Activated B cell treated with CpG ODN at 0.5 μM for 24 hours (primary cell): ENCODE data around the gene FAAP20. TPM values are rescaled to one million over a fixed set of nuclear protein-coding genes. Genes with fewer than 3 reads are reported as not detected.

Experiments used
- ATAC-seq: fragments of 200-7000 bp; cut with Tn5 transposase; one replicate; pipeline ENCODE4 v1.10.0; 2021; ENCODE audit warnings: low read depth, mild to moderate bottlenecking, moderate library complexity
- CTCF ChIA-PET: fragments of 350-600 bp; sonication (Branson Sonifier 250); formaldehyde crosslinking; loops from one replicate; lab custom pipeline; 2021; ENCODE audit warnings: antibody characterized with exemption; lab: Charles Lee
- POLR2A ChIA-PET: fragments of 350-600 bp; sonication (Branson Sonifier 250); formaldehyde crosslinking; loops from one replicate; lab custom pipeline; 2021; ENCODE audit warnings: antibody characterized with exemption; lab: Charles Lee
- DNase-seq: peaks from one replicate; pipeline ENCODE4 v3.0.0; 2022
- H3K27ac Mint-ChIP-seq: one replicate; pipeline ENCODE4 v1.8.0; 2020; ENCODE audit warnings: mixed read lengths
- H3K27me3 Mint-ChIP-seq: one replicate; pipeline ENCODE4 v1.8.0; 2021; ENCODE audit warnings: mixed read lengths
- H3K36me3 Mint-ChIP-seq: one replicate; pipeline ENCODE4 v1.8.0; 2021; ENCODE audit warnings: low read depth, mixed read lengths
- H3K4me1 Mint-ChIP-seq: one replicate; pipeline ENCODE4 v1.8.0; 2021; ENCODE audit warnings: mixed read lengths
- H3K4me3 Mint-ChIP-seq: one replicate; pipeline ENCODE4 v1.8.0; 2020; ENCODE audit warnings: mild to moderate bottlenecking, mixed read lengths
- H3K9me3 Mint-ChIP-seq: one replicate; pipeline ENCODE4 v1.8.0; 2020; ENCODE audit warnings: mixed read lengths
- CTCF ChIP-seq: fragments of 200-600 bp; IDR thresholded peaks from one replicate; pipeline ENCODE4 v1.8.0; 2022; ENCODE audit warnings: antibody characterized with exemption, mild to moderate bottlenecking
- intact Hi-C: fragments of 100-400 bp; cut with micrococcal nuclease; formaldehyde crosslinking; loops from one replicate; pipeline ENCODE4 v1.15.1; 2024
- total RNA-seq: library from RNA; stranded (reverse); gene quantifications from 2 replicates; pipeline ENCODE4 v1.2.3, GENCODE V29; 2022

Gene FAAP20
- total RNA-seq, 1 donor from 2014 or later, result 73.7 TPM

DNA sequence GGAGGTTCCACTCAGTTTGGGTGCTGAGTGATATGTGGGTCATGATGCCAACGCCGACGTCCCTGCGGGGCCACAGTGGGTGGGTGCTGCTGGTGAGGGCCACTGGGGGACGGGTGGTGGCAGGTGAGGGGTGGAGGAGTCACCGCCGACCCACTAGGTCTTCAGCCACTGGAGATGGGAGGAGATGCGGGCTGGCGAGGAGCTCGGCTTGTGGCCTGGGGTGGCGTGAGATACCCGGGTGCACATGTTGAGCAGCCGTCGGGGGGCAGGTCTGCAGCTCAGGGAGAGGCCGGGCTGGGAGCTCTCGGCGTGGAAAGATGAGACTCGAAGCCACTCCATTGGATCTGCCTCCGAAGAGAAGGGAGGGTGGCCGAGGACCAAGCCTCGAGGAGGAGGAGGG lies 40.5 kb downstream of the FAAP20 start:
- no peak for ATAC-seq
- H3K36me3 Mint-ChIP-seq, result peaks cover 60% of the 10 kb centered on the region
- CTCF ChIA-PET, result no interaction called here
- intact Hi-C loops, result no loop called here
- H3K4me1 Mint-ChIP-seq, result no peaks in the 10 kb centered on the region
- no peak overlapping the region for H3K4me3 Mint-ChIP-seq
- DNase-seq, result no peak
- no peak for TF ChIP-seq CTCF
- no peak overlapping the region for H3K27ac Mint-ChIP-seq
- H3K27me3 Mint-ChIP-seq, result no peaks in the 10 kb centered on the region
- no peaks in the 10 kb centered on the region for H3K9me3 Mint-ChIP-seq
- POLR2A ChIA-PET, result no interaction called here

GRCh38 chr1:2152954-2153353 lies 41.6 kb downstream of the FAAP20 start:
- POLR2A ChIA-PET, result no interaction called here
- intact Hi-C loops, result no loop called here
- TF ChIP-seq CTCF, result no peak
- Mint-ChIP-seq H3K4me1 (no peaks in the 10 kb centered on the region), H3K9me3 (no peaks in the 10 kb centered on the region), H3K4me3 (no peak overlapping the region), H3K27me3 (no peaks in the 10 kb centered on the region), H3K27ac (no peak overlapping the region), H3K36me3 (peaks cover 55% of the 10 kb centered on the region)
- ATAC-seq, result no peak
- no peak for DNase-seq
- CTCF ChIA-PET, result no interaction called here

DNA sequence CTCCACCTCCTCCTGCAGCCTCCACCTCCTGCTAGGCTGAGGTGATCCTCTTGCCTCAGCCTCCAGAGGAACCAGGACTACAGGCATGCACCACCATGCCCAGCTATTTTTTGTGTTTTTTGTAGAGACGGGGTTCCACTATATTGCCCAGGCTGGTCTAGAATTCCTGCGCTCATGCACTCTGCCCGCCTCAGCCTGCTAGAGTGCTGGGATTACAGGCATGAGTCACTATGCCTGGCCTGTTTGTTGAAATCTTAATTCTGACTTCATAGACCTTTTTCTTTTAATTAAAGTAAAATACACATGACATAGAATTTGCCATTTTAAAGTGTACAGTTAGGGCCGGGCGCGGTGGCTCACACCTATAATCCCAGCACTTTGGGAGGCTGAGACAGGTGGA lies 42.7 kb downstream of the FAAP20 start:
- ChIA-PET CTCF (no interaction called here), POLR2A (no interaction called here)
- Mint-ChIP-seq H3K4me3 (no peak overlapping the region), H3K4me1 (no peaks in the 10 kb centered on the region), H3K9me3 (no peaks in the 10 kb centered on the region), H3K27ac (no peak overlapping the region), H3K27me3 (no peaks in the 10 kb centered on the region), H3K36me3 (peaks cover 50% of the 10 kb centered on the region)
- no peak for DNase-seq
- intact Hi-C loops, result no loop called here
- no peak for TF ChIP-seq CTCF
- ATAC-seq, result no peak

- intact Hi-C loops, result no loop called here
- Mint-ChIP-seq H3K27me3 (no peaks in the 10 kb centered on the region), H3K9me3 (no peaks in the 10 kb centered on the region), H3K36me3 (peaks cover 44% of the 10 kb centered on the region), H3K4me1 (no peaks in the 10 kb centered on the region), H3K4me3 (no peak overlapping the region), H3K27ac (no peak overlapping the region)
- ChIA-PET CTCF (interaction anchor here (1.2 kb wide), 1 partner anchor 12 kb away, joined by 3 read pairs; no protein-coding TSS in a partner anchor), POLR2A (no interaction called here)
- ATAC-seq (no peak), DNase-seq (no peak)
- TF ChIP-seq CTCF, result no peak
Observed at GRCh38 chr1:2151252-2151651, 43.3 kb downstream of the FAAP20 start.

DNA sequence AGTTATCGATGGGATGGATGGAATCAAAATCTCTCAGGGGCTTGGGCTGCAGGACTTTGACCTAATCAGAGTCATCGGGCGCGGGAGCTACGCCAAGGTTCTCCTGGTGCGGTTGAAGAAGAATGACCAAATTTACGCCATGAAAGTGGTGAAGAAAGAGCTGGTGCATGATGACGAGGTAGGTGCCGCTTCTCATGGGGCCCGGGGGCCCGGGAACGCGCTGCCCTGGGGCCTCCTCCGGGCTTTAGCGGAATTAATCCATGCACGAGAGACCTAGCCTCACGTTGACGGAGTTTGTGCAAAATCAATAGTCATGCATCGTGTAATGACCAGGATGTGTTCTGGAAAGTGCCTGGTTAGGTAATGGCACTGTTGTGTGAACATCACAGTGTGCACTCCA lies 43.8 kb downstream of the FAAP20 start:
- ATAC-seq (no peak), DNase-seq (no peak)
- Mint-ChIP-seq H3K9me3 (no peaks in the 10 kb centered on the region), H3K4me3 (no peak overlapping the region), H3K36me3 (peaks cover 41% of the 10 kb centered on the region), H3K4me1 (no peaks in the 10 kb centered on the region), H3K27ac (no peak overlapping the region), H3K27me3 (no peaks in the 10 kb centered on the region)
- ChIA-PET POLR2A (no interaction called here), CTCF (interaction anchor here (1.2 kb wide), 1 partner anchor 11 kb away, joined by 3 read pairs; no protein-coding TSS in a partner anchor)
- no peak for TF ChIP-seq CTCF
- intact Hi-C loops, result no loop called here
